B cell (primary cell): ENCODE measurements around the gene CYGB. TPM values are rescaled to one million over a fixed set of nuclear protein-coding genes. Genes with fewer than 3 reads are reported as not detected.

ENCODE experiments used
- ATAC-seq: fragments of 200-7000 bp; cut with Tn5 transposase; one replicate; pipeline ENCODE4 v1.10.0; 2021; ENCODE audit warnings: low read depth, mild to moderate bottlenecking, moderate number of reproducible peaks, moderate library complexity
- CTCF ChIA-PET: fragments of 350-600 bp; sonication (Branson Sonifier 250); formaldehyde crosslinking; loops from one replicate; lab custom pipeline; 2021; ENCODE audit warnings: antibody characterized with exemption, inconsistent platforms; lab: Charles Lee
- POLR2A ChIA-PET: fragments of 350-600 bp; sonication (Branson Sonifier 250); formaldehyde crosslinking; loops from one replicate; lab custom pipeline; 2021; ENCODE audit warnings: antibody characterized with exemption; lab: Charles Lee
- DNase-seq: peaks from one replicate; pipeline ENCODE4 v3.0.0; 2013
- H2AFZ ChIP-seq: 2 replicates; pipeline ENCODE4 v1.6.1; 2012; ENCODE audit warnings: mild to moderate bottlenecking, low read depth, low read length; ENCODE audit not compliant: insufficient read depth, poor library complexity, severe bottlenecking
- H3K27ac ChIP-seq, 2 donors: 1 replicate in 1 of 2; 2 replicates in 1 of 2; pipeline ENCODE4 v1.5.1; 2012 to 2013; ENCODE audit warnings: low read length in 2 of 2, mild to moderate bottlenecking in 2 of 2, moderate library complexity in 1 of 2
- H3K27me3 ChIP-seq, 4 experiments: fragments of 200-600 bp in 1 of 4; sonication (generic) in 1 of 4; replicated peaks in 1 of 4; 1 replicate in 2 of 4; 2 replicates in 2 of 4; pipeline versions ENCODE4 v1.6.1 to v1.7.0; 2013 to 2016; ENCODE audit warnings: low read length in 3 of 4, mild to moderate bottlenecking in 2 of 4, mixed read lengths in 1 of 4, moderate library complexity in 1 of 4; ENCODE audit not compliant: insufficient read depth in 4 of 4, control insufficient read depth in 3 of 4; ENCODE audit errors: control extremely low read depth in 1 of 4
- H3K36me3 ChIP-seq, 2 experiments: replicated peaks in 1 of 2; 1 replicate in 1 of 2; 2 replicates in 1 of 2; pipeline versions ENCODE4 v1.6.1 to v1.7.1; 2013; ENCODE audit warnings: low read length in 1 of 2; ENCODE audit not compliant: insufficient read depth in 2 of 2, control insufficient read depth in 1 of 2; ENCODE audit errors: control extremely low read depth in 1 of 2, extremely low read depth in 1 of 2
- H3K4me1 ChIP-seq, 2 donors: fragments of 200-600 bp in 1 of 2; sonication (generic) in 1 of 2; 1 replicate in 1 of 2; 2 replicates in 1 of 2; pipeline versions ENCODE4 v1.5.1 to v1.6.1; 2013 to 2017; ENCODE audit warnings: low read length in 2 of 2; ENCODE audit not compliant: control insufficient read depth in 2 of 2, insufficient read depth in 2 of 2
- H3K4me2 ChIP-seq: replicated peaks from 2 replicates; pipeline ENCODE3; 2012; ENCODE audit warnings: mild to moderate bottlenecking, low read depth, low read length; ENCODE audit not compliant: poor library complexity, severe bottlenecking
- H3K4me3 ChIP-seq, 5 experiments: fragments of 200-600 bp in 1 of 5; sonication (generic) in 1 of 5; 1 replicate in 3 of 5; 2 replicates in 2 of 5; pipeline versions ENCODE4 v1.5.1 to v1.7.0; 2011 to 2016; ENCODE audit warnings: low read length in 4 of 5, mild to moderate bottlenecking in 4 of 5, low read depth in 2 of 5, control low read depth in 1 of 5, moderate library complexity in 1 of 5; ENCODE audit not compliant: insufficient read depth in 1 of 5; ENCODE audit errors: control extremely low read depth in 1 of 5, extremely low read depth in 1 of 5
- H3K79me2 ChIP-seq: fragments of 200-600 bp; sonication (generic); one replicate; pipeline ENCODE4 v1.6.0; 2016; ENCODE audit warnings: low read length; ENCODE audit not compliant: control insufficient read depth, insufficient read depth
- H3K9ac ChIP-seq: fragments of 200-600 bp; sonication (generic); 2 replicates; pipeline ENCODE4 v1.6.1; 2017; ENCODE audit warnings: mild to moderate bottlenecking, low read length, moderate library complexity
- H3K9me3 ChIP-seq, 3 donors: one replicate each; pipeline versions ENCODE4 v1.6.1 to v1.7.1; 2013; ENCODE audit warnings: low read length in 2 of 3; ENCODE audit not compliant: control insufficient read depth in 2 of 3, insufficient read depth in 1 of 3; ENCODE audit errors: control extremely low read depth in 1 of 3
- H4K20me1 ChIP-seq: 2 replicates; pipeline ENCODE4 v1.6.0; 2012; ENCODE audit warnings: mild to moderate bottlenecking, low read length; ENCODE audit not compliant: insufficient read depth, control insufficient read depth, poor library complexity, severe bottlenecking
- H3K27ac Mint-ChIP-seq: one replicate; pipeline ENCODE4 v1.8.0; 2021; ENCODE audit warnings: mixed read lengths
- H3K27me3 Mint-ChIP-seq: one replicate; pipeline ENCODE4 v1.8.0; 2021; ENCODE audit warnings: mixed read lengths
- H3K4me1 Mint-ChIP-seq: one replicate; pipeline ENCODE4 v1.8.0; 2021; ENCODE audit warnings: mixed read lengths
- H3K4me3 Mint-ChIP-seq: one replicate; pipeline ENCODE4 v1.8.0; 2021; ENCODE audit warnings: mixed read lengths
- H3K9me3 Mint-ChIP-seq: one replicate; pipeline ENCODE4 v1.8.0; 2022; ENCODE audit warnings: mixed read lengths; ENCODE audit not compliant: insufficient read depth
- CTCF ChIP-seq: fragments of 200-600 bp; IDR thresholded peaks from one replicate; pipeline ENCODE4 v1.8.0; 2022; ENCODE audit warnings: antibody characterized with exemption, mild to moderate bottlenecking
- EZH2 ChIP-seq: IDR thresholded peaks from 2 replicates; pipeline ENCODE4 v1.6.1; 2012; ENCODE audit warnings: borderline replicate concordance, low read depth, mild to moderate bottlenecking, moderate library complexity, low read length; ENCODE audit not compliant: insufficient read depth, poor library complexity, severe bottlenecking
- WGBS: methylation state at CpG from one replicate; pipeline ENCODE4 v1.1.5; 2013; ENCODE audit warnings: missing lambda C conversion rate; ENCODE audit not compliant: insufficient coverage; 5-methylcytosine and 5-hydroxymethylcytosine counted together
- intact Hi-C: fragments of 100-400 bp; cut with micrococcal nuclease; formaldehyde crosslinking; loops from one replicate; pipeline ENCODE4 v1.10.0; 2022
- polyA plus RNA-seq: library from polyadenylated mRNA; depleted of rRNA; stranded (reverse); fragments of >200 nt; gene quantifications from 2 replicates; pipeline ENCODE4 v1.2.3, GENCODE V29; 2012
- total RNA-seq, 2 donors: library from RNA; stranded (reverse); fragments of 120-200 nt in 1 of 2; gene quantifications; 1 replicate in 1 of 2; 2 replicates in 1 of 2; pipeline versions ENCODE4 v1.2.3 to v1.2.4, GENCODE V29; 2013 to 2022

The CYGB gene
- total and polyA plus RNA-seq, 2 donors (not counting 1 experiment from before 2014, with no cell fraction given): 0.42 to 2.7 TPM

GRCh38 chr17:76586741-76587487, 49.4 kb upstream of the CYGB start:
- ATAC-seq (no peak), DNase-seq (no peak)
- Mint-ChIP-seq H3K9me3 (no peaks in the 10 kb centered on the region), H3K4me3 (peak overlapping the region; percentile 14), H3K4me1 (peaks cover 12% of the 10 kb centered on the region), H3K27me3 (peaks cover 46% of the 10 kb centered on the region), H3K27ac (no peak overlapping the region)
- Histone ChIP-seq H3K4me3 (no peak overlapping the region), H2AFZ (no peak overlapping the region), H3K79me2 (no peaks in the 10 kb centered on the region), H3K27me3 (peaks cover 0 to 38% (median 20%) of the 10 kb centered on the region in 4 experiments), H3K9ac (no peak overlapping the region), H3K36me3 (no peaks in the 10 kb centered on the region), H3K9me3 (no peaks in the 10 kb centered on the region), H3K27ac (no peak overlapping the region), H3K4me1 (peaks cover 21% of the 10 kb centered on the region in 2 donors), H4K20me1 (no peaks in the 10 kb centered on the region), H3K4me2 (peak overlapping the region; percentile 3)
- 38% methylated on average over 17 of the region's 17 CpGs for WGBS
- ChIA-PET CTCF (interaction anchor here (1.3 to 2.9 kb wide), 6 partner anchors 16 to 64 kb away, joined by 3 to 13 read pairs (median 5); no protein-coding TSS in a partner anchor), POLR2A (interaction anchor here (0.6 to 1.3 kb wide), 2 partner anchors 30 to 1311 kb away, joined by 3 read pairs; no protein-coding TSS in a partner anchor)
- TF ChIP-seq EZH2 (no peak), CTCF (no peak)
- intact Hi-C loops: loop anchor here (2.0 kb wide), 1 partner anchor 30 kb away; no protein-coding TSS in a partner anchor
